NB4 (cell line): ENCODE measurements around the gene CFAP299.

Experiments
- CTCF ChIP-seq: IDR thresholded peaks from one replicate; pipeline ENCODE4 v1.5.1; 2012; ENCODE audit warnings: low read depth, low read length
- POLR2A ChIP-seq: IDR thresholded peaks from 2 replicates; pipeline ENCODE4 v1.6.1; 2011; ENCODE audit warnings: mild to moderate bottlenecking; ENCODE audit not compliant: insufficient read length; ENCODE audit errors: extremely low read depth

GRCh38 chr4:80790152-80790551, 454.6 kb downstream of the CFAP299 start:
- TF ChIP-seq CTCF, result no peak
- no peak for TF ChIP-seq POLR2A
